Measurements from ENCODE around the gene RHAG.
A peak's percentile ranks its signal among the peaks of the same experiment; 100 is the strongest.

RHAG gene

DNA sequence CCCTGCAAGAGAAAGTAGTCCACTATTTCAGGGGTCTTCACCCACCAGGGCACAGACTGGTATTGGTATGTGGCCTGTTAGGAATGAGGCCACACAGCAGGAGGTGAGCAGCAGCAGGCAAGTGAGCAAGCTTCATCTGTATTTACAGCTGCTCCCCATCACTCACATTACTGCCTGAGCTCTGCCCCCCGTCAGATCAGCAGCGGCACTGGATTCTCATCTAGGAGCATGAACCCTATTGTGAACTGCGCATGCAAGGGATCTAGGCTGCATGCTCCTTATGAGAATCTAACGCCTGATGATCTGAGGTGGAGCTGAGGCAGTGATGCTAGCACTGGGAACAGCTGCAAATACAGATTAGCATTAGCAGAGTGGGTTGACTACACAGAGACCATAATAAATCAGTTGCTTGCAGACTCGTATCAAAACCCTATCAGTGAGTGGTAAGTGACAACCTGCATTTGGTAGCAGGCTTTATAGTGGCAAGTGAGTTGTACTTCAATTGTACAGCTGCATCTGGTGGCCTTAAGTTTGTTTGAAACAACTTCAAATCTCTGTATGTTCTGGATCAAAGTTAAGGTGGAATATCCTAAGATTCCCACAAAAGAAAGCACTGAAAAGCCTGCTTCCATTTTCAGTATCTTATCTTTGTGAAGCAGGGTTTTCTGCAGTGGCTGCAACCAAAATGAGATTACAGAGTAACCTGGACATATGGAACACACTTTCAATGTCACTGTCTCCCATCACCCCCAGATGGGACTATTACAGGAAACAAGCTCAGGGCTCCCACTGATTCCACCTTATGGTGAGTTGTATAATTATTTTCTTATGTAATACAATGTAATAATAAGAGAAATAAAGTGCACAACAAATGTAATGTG lies 73.4 kb downstream of the RHAG start:
- DNase-seq: peak in 1 of 3 experiments; percentile 3

DNA sequence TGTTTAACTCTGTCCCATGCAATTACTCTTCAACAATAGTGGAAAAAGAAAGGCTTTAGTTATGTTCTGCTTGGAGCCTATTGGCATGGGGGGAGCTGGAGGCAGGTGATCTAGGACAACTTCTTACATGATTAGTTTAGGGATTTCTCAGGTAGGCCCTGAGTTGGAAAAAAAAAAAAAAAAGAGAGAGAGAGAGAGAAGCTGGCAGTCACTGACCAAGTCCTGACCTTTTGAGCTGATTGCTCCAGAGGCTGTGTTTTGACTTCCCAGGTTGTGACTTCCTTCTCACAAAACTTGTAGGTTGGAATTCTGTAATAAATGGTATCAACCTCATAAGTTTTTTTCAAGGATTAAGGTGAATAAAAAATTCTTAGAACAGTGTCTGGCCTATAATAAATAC lies 78.4 kb downstream of the RHAG start:
- no peak for DNase-seq

DNA sequence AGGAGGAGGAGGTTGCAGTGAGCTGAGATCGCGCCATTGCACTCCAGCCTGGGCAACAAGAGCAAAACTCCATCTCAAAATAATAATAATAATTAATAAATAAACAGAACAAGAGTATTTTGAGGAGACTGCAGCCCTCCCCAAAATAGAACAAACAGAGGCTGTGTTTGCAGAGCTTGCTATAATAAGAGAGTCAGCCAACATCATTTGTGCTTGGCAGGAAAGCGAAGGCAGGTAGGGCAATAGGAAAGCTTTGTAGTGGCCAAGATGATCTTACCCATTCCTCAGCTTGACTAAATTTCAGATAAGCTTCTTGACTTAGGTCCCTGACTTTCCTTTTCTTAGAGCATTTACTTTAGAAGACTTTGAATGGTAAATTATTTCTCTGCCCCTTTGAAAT lies 79.5 kb downstream of the RHAG start:
- DNase-seq: peak in 1 of 3 experiments; percentile 42

DNA sequence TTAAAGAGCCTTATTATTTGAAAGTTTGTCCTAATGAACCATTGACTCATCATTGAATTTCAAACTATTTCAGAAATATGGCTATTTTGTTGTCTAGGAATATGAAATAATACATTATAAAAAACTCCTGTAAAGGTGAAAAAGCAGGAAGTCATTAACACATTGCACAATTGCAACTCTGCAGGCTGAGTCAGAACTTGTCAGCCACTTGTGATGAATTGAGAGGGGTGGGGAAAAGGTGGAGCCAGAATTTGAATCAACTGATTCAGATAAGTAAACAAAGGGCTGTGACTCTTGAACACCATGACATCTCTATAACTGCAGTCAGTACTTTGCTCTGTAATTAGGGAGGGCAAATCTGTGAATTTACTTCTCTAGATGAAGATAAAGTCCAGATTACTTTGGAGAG lies 80.2 kb downstream of the RHAG start:
- DNase-seq: peak; percentile 5 to 88 (median 69)

DNA sequence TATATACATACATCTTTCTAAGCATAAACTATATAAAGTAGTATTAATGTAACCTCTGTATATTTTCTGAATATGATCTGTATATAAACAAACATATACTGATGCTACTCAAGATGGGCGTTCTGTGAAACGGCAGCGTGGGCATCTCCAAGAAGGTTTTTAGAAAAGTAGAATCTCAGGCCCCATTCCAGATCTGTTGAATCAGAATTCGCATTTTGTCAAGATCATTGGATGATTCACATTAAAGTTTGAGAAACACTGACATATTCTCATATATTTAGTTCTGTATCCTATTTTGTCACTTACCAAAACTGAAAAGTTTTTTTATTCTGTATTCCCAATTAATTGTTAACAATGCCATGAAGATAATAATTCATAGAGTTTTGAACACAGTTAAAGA lies 80.7 kb downstream of the RHAG start:
- no peak for DNase-seq

Data from NCI-H1417 (cell line).